ENCODE data around the gene TNFRSF17. TPM values are rescaled to one million over a fixed set of nuclear protein-coding genes. Genes with fewer than 3 reads are reported as not detected.
A peak's percentile ranks its signal among the peaks of the same experiment; 100 is the strongest.

The TNFRSF17 gene
- total and polyA plus RNA-seq, 2 of the 13 experiments (the other 11 are each of a cell fraction or from before 2014, with no cell fraction given) = not detected

DNA sequence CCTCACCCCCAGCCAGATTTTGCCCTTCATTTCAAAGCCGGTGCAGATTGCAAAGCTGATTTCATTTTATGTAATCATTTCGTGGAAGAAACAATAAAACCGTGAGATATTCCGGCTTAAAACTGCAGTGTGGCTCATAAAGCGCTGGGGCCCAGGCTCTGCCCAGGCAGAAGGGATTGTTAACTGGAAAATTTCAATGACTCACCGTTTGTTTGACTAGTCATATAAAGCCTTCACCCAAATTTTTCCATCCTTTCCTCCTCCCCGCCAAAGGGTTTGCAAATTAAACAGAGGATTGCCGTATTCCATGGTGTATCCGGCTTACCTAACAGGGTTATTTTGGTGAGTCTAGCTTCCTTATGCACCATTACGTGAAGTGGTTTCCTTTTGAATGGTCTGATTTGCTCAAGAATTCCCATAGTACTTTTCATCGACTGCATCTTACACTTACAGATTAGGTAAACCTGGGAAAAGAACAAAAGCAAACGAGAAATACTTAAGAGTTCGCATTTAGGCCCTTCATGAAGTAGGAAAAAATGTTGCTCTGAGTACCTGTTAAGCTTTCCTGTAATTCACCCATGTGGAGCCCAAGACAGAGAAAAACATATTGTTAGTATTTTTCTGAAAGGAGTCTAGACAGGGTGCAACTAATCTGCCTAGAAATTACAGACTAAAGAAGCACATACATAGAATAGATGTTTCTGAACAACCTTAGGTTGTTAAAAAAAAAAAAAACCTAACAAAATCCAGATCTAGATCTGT lies 48.3 kb upstream of the TNFRSF17 start (continued):
- TF ChIP-seq, protein P1, sequence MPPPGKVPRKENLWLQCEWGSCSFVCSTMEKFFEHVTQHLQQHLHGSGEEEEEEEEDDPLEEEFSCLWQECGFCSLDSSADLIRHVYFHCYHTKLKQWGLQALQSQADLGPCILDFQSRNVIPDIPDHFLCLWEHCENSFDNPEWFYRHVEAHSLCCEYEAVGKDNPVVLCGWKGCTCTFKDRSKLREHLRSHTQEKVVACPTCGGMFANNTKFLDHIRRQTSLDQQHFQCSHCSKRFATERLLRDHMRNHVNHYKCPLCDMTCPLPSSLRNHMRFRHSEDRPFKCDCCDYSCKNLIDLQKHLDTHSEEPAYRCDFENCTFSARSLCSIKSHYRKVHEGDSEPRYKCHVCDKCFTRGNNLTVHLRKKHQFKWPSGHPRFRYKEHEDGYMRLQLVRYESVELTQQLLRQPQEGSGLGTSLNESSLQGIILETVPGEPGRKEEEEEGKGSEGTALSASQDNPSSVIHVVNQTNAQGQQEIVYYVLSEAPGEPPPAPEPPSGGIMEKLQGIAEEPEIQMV (CRISPR knock-in tag; IDR thresholded peaks at IDR 0.05; ENCODE audit: low read depth) = no peak
- TF ChIP-seq PAF1 (CRISPR knock-in tag; IDR thresholded peaks at IDR 0.05) (no peak), SRY (CRISPR knock-in tag; IDR thresholded peaks at IDR 0.05) (no peak; the same call in 1 of the 2 replicates), ZNF224 (CRISPR knock-in tag; IDR thresholded peaks at IDR 0.05) (no peak), NFIB (CRISPR knock-in tag; IDR thresholded peaks at IDR 0.05; ENCODE audit: borderline replicate concordance) (no peak), RARA (CRISPR knock-in tag; IDR thresholded peaks at IDR 0.05) (peak; percentile 43; the same call in 1 of the 2 replicates), BCL6 (CRISPR knock-in tag; IDR thresholded peaks at IDR 0.05) (peak; percentile 66), ZSCAN25 (CRISPR knock-in tag; IDR thresholded peaks at IDR 0.05) (no peak), ZNF883 (CRISPR knock-in tag; IDR thresholded peaks at IDR 0.05; ENCODE audit: not compliant biosample characterization) (no peak), ZNF510 (CRISPR knock-in tag; IDR thresholded peaks at IDR 0.05; ENCODE audit: low read depth) (no peak; the same call in 1 of the 2 replicates), SOX6 (IDR thresholded peaks at IDR 0.05) (no peak), SOX6 (CRISPR knock-in tag; IDR thresholded peaks at IDR 0.05) (no peak), NFE2L2 (IDR thresholded peaks at IDR 0.05; ENCODE audit: low read length) (peak; percentile 49; the same call in 1 of the 2 replicates), FOXO1 (CRISPR knock-in tag; IDR thresholded peaks at IDR 0.05) (no peak), HOXA7 (CRISPR knock-in tag; IDR thresholded peaks at IDR 0.05) (no peak), FOSL1 (CRISPR knock-in tag; IDR thresholded peaks at IDR 0.05; ENCODE audit: borderline replicate concordance) (peak; percentile 91), SMARCE1 (IDR thresholded peaks at IDR 0.05; ENCODE audit: borderline replicate concordance) (no peak)
- TF ChIP-seq, protein P2, sequence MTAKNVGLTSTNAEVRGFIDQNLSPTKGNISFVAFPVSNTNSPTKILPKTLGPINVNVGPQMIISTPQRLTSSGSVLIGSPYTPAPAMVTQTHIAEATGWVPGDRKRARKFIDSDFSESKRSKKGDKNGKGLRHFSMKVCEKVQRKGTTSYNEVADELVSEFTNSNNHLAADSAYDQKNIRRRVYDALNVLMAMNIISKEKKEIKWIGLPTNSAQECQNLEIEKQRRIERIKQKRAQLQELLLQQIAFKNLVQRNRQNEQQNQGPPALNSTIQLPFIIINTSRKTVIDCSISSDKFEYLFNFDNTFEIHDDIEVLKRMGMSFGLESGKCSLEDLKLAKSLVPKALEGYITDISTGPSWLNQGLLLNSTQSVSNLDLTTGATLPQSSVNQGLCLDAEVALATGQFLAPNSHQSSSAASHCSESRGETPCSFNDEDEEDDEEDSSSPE (CRISPR knock-in tag; IDR thresholded peaks at IDR 0.05) = peak; percentile 38; the same call in 1 of the 2 replicates
- TF ChIP-seq, protein P3, sequence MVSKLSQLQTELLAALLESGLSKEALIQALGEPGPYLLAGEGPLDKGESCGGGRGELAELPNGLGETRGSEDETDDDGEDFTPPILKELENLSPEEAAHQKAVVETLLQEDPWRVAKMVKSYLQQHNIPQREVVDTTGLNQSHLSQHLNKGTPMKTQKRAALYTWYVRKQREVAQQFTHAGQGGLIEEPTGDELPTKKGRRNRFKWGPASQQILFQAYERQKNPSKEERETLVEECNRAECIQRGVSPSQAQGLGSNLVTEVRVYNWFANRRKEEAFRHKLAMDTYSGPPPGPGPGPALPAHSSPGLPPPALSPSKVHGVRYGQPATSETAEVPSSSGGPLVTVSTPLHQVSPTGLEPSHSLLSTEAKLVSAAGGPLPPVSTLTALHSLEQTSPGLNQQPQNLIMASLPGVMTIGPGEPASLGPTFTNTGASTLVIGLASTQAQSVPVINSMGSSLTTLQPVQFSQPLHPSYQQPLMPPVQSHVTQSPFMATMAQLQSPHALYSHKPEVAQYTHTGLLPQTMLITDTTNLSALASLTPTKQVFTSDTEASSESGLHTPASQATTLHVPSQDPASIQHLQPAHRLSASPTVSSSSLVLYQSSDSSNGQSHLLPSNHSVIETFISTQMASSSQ (IDR thresholded peaks at IDR 0.05; ENCODE audit: low read depth) = no peak; the same call in 1 of the 2 replicates
- TF ChIP-seq, protein P3 (CRISPR knock-in tag; IDR thresholded peaks at IDR 0.05; ENCODE audit: borderline replicate concordance) = no peak
- TF ChIP-seq, protein P4, sequence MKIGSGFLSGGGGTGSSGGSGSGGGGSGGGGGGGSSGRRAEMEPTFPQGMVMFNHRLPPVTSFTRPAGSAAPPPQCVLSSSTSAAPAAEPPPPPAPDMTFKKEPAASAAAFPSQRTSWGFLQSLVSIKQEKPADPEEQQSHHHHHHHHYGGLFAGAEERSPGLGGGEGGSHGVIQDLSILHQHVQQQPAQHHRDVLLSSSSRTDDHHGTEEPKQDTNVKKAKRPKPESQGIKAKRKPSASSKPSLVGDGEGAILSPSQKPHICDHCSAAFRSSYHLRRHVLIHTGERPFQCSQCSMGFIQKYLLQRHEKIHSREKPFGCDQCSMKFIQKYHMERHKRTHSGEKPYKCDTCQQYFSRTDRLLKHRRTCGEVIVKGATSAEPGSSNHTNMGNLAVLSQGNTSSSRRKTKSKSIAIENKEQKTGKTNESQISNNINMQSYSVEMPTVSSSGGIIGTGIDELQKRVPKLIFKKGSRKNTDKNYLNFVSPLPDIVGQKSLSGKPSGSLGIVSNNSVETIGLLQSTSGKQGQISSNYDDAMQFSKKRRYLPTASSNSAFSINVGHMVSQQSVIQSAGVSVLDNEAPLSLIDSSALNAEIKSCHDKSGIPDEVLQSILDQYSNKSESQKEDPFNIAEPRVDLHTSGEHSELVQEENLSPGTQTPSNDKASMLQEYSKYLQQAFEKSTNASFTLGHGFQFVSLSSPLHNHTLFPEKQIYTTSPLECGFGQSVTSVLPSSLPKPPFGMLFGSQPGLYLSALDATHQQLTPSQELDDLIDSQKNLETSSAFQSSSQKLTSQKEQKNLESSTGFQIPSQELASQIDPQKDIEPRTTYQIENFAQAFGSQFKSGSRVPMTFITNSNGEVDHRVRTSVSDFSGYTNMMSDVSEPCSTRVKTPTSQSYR (CRISPR knock-in tag; IDR thresholded peaks at IDR 0.05; ENCODE audit: borderline replicate concordance) = no peak

Data from HepG2 (cell line).